Activated naive CD4-positive, alpha-beta T cell (primary cell): ENCODE measurements around the gene F10.

Experiments used
- DNase-seq, 4 experiments: peaks; one replicate each; lab custom pipeline; 2025; lab: John Stamatoyannopoulos, UW

F10 gene

DNA sequence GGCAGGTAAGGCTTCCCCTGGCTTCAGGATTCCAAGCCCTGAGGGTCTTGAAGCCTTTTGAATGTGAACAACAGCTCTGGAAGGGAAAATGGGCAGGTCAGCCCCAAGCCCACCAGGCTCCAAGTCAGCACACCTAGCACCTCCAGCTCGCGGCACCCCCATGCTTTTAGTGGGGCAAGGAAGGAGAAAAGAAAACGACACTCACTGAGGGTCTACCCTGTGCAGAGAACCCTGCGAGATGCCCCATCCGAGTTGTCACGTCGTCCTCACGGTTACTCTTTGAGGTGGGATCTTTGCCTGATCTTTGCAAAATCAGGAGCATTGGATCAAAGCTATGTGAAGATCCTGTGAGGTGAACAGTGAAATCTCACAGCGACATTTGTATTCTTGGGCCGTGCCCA lies 5.7 kb upstream of the F10 start:
- no peak for DNase-seq

DNA sequence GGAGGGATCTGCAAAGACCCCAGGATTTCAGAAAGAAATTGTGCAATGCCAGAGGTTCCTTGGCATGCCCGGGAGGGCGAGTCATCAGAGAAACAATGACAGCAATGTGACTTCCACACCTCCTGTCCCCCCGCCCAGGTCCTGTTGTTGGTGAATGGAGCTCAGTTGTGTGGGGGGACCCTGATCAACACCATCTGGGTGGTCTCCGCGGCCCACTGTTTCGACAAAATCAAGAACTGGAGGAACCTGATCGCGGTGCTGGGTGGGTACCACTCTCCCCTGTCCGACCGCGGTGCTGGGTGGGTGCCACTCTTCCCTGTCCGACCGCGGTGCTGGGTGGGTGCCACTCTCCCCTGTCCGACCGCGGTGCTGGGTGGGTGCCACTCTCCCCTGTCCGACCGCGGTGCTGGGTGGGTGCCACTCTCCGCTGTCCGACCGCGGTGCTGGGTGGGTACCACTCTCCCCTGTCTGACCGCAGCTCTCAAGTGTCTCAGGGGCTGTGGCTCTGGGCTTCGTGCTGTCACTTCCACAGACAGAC lies 5.2 kb upstream of the F10 start:
- no peak for DNase-seq

DNA sequence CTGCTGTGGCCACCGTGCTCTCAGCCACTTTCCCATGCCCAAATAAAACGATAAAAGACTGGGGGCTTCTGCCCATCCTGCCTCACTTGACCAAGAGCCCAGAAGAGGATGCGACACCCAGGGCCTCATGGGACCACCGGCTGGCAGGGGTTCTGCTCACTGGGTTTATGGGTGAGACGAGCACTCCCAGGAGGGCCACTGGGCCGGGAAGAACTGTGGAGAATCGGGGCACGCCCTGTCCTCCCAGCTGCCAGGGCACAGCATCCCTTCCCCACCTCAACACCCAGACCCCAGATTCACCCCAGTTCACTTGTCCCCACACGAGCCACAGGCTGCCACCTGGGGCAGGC lies 4.7 kb upstream of the F10 start:
- no peak for DNase-seq

DNA sequence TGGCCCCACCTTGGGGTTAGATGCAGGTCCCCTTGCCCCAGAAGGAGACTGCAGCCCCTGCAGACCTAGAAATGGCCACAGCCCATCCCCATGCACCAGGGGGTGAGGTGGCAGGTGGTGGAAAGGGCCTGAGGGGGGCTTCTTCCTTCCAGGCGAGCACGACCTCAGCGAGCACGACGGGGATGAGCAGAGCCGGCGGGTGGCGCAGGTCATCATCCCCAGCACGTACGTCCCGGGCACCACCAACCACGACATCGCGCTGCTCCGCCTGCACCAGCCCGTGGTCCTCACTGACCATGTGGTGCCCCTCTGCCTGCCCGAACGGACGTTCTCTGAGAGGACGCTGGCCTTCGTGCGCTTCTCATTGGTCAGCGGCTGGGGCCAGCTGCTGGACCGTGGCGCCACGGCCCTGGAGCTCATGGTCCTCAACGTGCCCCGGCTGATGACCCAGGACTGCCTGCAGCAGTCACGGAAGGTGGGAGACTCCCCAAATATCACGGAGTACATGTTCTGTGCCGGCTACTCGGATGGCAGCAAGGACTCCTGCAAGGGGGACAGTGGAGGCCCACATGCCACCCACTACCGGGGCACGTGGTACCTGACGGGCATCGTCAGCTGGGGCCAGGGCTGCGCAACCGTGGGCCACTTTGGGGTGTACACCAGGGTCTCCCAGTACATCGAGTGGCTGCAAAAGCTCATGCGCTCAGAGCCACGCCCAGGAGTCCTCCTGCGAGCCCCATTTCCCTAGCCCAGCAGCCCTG lies 4.2 kb upstream of the F10 start:
- no peak for DNase-seq

DNA sequence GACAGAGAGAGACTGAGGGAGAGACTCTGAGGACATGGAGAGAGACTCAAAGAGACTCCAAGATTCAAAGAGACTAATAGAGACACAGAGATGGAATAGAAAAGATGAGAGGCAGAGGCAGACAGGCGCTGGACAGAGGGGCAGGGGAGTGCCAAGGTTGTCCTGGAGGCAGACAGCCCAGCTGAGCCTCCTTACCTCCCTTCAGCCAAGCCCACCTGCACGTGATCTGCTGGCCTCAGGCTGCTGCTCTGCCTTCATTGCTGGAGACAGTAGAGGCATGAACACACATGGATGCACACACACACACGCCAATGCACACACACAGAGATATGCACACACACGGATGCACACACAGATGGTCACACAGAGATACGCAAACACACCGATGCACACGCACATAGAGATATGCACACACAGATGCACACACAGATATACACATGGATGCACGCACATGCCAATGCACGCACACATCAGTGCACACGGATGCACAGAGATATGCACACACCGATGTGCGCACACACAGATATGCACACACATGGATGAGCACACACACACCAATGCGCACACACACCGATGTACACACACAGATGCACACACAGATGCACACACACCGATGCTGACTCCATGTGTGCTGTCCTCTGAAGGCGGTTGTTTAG lies 3.3 kb upstream of the F10 start:
- no peak for DNase-seq

DNA sequence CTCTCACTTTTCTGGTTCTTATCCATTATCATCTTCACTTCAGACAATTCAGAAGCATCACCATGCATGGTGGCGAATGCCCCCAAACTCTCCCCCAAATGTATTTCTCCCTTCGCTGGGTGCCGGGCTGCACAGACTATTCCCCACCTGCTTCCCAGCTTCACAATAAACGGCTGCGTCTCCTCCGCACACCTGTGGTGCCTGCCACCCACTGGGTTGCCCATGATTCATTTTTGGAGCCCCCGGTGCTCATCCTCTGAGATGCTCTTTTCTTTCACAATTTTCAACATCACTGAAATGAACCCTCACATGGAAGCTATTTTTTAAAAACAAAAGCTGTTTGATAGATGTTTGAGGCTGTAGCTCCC lies 2.8 kb upstream of the F10 start:
- no peak for DNase-seq

DNA sequence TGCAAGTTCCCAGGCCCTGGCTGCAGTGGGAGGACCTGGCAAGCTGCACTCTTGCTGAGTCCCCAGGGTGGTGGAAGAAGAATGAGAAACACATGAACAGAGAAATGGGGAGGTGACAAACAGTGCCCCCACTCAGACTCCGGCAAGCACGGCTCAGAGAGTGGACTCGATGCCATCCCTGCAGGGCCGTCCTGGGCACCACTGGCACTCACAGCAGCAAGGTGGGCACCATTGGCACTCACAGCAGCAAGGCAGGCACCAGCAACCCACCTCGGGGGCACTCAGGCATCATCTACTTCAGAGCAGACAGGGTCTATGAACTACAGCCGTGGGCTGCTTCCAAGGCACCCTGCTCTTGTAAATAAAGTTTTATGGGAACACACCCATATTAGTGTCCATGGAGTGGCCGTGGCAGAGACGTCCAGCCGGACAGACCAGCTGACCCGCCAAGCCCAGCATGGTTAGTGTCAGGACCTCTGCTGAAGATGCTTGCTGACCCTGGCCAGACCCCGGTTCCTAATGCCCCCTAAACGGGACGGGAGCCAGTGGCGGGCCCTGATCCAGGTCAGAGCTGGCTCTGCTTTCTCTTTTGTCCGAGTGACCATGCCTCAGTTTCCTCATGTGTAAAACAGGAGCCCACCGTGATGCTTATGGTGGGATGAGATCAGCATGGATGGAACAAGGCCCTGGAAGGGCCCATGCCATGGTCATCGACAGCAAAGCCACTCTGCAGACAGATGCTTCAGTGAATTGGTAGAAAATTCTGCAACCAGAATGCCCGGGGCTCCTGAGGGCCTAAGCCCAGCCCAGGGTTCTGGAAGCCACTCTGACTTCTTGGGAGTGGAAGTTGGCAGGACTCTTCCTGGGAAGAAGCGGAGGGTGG lies 2.1 kb upstream of the F10 start:
- no peak for DNase-seq

DNA sequence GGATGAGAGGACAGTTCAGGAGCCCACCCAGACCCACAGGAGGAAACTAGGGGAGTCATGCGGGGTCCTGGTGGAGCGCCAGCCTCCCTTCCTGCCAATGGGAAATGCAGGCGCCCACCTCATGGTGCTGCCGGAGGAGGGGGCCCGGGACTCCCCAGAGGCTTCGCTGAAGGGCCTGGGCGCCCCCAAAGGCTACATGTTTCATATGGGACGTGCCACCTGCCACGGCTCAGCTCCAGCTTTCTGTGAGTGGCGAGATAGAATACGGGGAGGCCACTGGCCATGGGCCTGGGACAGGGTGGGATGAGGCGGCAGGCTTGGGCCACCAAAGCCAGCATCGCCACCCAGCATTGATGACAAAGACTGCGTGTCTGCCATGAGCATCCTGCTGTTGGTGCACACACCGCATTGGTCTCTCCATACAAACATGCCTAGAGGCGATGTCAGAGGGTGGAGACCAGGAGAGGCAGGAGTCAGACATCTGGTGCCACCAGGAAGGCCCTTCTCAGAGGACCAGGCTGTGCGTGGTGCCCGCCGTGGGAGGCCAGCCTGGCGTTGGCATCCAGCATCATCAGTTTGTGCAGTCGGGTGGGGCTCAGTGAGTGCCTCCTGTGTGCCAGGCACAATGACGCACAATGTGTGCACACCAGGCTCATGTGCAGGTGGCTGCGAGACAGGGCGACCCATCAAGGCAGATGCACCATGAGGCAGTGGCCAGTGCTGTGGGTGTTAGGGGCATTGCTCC lies 1.2 kb upstream of the F10 start:
- DNase-seq, result no peak

DNA sequence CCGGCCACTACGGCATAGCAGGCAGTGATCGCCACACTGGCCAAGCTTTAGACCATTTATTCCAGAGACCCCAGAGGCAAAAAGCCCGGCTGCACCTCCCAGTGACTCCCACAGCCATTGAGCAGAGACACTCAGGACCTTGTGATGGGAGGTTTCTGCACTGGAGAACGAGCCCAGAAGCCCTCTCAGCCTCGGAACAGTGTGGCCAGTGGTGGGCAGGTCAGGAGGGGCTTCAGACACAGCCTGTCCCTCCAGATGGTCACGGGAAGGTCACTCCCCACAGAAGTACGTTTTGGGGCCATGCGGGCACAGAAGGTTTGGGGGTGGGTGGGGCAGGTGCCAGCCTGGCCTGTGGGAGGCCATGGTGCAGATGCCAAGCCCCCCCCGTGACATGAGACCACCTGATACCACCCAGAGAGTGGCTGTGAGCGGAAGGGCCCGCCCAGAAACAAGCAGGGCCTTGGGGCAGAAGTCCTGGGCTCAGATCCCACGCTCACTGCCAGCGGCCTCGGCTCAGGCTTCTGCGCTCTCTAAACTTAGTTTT lies 599 bp upstream of the F10 start:
- no peak for DNase-seq

DNA sequence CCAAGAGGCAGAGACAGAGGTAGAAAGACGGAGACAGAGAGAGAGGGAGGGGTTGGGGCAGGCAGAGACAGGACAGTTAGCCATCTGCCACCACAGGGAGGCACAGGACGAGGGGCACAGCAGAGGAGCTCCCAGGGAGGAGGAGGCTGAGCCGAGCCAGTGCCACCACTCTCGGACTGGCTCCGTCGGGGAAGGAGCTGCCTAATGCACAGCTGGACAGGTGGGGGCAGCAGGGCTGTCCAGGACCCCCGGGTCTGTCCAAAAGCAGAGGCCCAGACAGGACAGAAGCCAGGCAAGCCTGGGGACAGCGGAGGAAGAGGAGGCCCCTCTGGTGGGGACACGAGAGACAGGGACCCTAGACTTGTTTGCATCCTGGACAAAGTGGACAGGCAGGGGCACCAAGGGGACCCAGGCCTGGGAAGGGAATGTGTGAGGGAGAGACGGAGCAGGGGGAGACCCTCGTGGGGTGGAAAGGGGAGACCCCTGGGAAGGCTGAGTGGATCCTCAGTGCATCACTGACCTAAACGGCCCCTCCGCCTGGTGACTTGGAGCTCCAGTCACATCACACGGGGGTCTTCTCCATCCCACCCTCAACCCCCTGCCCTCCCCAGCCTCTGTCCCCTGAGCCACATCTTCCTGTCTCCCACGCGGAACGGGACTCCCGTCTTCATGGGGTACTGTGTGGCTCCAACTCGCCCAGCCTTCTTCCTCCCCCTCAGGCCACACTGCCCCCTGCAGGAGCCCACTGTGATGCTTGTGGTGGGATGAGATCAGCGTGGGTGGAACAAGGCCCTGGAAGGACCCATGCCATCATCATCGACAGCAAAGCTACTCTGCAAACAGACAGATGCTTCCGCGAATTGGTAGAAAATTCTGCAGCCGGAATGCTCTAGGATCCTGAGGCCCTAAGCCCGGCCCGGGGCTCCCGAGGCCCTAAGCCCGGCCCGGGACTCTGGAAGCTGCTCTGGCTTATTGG lies 915 bp downstream of the F10 start:
- DNase-seq, result no peak

DNA sequence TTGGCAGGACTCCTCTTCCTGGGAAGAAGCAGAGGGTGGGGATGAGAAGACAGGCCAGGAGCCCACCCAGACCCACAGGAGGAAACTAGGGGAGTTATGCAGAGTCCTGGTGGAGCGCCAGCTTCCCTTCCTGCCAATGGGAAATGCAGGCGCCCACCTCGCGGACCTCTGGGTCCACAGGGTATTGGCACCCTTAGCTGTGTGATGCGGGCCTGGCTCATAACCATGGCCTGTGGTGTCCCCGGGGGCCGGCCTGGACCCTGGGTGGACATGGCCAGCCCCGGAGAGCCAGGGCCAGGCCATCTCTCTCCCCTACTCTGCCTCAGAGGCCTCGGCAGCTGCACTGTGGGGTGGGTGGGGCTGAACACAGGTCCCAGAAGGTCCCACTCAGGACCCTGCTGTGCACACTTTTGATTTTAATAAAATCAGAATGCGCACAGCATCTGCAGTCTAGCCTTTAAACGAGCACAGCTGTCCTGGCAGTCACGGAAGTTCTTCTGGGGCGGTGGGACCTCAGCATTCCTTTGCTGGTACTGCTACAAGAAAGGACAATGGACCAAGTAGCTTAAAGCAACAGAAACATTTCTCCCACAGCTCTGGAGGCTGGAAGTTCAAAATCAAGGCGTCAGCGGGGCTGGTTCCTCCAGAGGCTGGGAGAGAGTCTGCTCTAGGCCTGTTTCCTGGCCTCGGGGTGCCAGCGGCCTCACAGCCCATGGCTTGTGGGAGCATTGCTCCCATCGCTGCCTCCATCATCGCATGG lies 1.8 kb downstream of the F10 start:
- no peak for DNase-seq

DNA sequence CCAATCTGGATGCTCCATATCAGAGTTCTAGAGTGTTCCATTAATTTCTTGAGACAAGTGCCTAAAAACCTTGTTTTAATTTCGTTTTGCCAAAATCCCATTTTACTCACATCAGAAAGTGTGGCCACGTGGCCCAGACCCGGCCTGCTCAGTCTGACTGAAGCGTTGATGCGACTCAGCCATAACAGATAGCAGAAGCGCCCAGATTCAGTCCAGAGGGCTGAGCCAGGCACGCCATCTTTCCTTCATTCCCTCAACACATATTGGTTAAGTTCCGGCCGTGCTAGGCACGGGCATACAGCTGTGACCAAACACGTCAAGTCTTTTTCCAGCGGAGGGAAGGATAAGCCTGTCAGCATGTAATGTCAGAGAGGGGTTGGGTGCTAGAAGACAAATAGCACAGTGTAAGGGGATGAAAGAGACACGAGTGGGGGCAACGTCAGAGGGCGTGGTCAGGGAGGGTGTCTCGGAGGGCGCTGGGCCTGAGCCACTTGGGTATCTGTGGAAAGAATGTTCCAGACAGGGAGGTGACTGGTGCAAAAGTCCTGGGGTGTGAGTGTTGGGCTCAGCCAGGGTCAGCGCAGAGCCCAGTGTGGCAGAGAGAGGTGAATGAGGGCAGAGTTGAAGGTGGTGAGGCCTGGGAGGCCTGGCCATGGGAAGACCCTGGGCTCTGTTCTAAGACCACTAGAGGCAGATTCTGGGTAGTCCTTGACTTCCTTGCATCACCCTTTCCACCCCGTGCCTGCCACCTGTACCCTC lies 3.1 kb downstream of the F10 start:
- no peak for DNase-seq

DNA sequence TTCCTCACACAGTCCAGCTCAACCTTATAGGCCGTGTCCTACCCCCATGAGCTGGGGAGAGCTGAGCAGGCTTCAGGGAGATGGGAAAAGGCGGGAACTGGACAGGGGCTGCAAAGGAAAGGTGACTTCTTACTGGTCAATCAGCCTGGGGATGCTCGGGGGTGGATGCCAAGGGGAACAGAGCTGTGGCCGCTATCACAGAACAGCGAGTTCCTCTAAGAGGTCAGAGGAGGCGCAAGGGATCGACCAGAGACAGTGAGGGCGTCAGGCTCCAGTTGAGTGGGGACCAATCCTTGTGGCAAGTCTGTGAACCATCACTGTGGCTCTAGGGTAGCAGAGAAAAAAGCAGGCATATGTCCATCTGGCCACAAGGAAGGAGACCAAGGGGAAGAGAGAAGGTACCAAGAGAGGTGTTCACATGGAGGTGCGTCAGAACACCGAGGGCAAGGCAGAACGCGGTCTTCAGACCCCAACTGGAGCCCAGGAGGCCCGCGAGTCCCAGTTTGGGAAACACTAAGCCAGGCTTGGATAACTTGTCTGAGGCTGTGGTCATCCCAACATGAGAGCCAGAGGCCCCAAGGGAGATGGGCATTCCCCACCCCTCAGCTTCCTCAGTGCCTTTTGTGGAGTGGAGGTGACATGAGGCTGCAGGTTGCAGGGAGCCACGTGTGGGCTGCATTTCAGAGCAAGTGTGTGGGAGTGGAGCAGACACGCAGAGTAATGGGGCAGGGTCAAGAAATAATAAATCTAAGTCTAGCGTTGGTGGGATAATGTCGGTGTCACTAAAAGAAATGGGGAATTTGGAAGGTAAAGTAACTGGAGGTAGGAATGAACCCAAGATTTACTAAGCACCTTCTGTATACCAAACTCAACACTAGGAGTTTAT lies 3.9 kb downstream of the F10 start:
- DNase-seq, result no peak

DNA sequence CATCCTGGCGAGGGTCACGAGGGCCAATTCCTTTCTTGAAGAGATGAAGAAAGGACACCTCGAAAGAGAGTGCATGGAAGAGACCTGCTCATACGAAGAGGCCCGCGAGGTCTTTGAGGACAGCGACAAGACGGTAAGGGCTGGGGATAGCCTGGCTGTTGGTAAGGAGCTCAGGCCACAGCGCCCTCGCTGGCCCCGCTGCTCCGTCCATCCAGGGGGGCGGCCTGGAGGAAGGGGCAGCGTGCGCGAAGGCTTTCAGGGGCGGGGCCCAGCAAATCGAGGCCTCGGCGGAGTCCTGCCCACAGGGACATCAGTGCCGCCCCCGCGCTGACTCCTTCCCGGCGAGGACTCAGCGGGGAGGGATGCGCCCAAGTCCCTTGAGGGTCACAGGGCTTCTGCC lies 6.9 kb downstream of the F10 start:
- no peak for DNase-seq

DNA sequence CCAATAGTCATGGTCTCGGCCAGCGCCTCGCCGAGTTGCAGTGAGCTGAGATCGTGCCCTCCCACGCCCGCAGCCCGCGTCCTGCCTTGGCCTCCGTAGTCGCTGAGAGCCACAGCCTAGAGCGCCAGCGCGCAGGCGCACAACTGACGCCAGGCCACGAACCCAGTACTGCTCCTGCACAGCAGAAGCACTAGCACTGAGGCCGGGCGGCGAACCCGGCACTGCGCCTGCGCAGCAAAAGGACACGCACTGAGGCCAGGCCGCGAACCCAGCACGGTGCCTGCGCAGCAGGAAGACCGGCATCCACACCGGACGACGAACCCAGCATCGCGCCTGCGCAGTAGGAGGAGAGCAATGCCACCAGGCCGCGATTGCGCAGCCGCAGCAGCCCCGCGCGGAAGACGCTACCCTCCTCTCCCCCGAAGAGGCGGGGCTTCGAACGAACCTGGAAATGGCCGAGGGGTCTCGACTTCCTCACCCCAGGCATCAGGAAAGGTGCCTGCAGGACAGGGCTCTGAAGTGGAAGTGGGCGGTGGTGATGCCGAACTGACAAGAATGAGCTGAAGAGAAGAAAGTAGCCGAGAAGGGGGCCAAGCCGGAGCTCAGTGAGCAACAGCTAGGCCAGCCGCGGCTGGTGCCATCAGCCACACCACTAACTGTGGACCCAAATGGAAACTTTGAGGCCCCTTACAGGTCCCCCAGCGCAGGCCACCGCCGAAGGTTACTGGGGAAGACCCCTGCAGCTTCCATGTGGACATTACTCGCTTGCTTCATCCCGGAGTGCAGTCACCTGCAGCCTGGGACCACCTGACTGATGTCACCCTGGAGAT lies 7.5 kb downstream of the F10 start:
- no peak for DNase-seq

DNA sequence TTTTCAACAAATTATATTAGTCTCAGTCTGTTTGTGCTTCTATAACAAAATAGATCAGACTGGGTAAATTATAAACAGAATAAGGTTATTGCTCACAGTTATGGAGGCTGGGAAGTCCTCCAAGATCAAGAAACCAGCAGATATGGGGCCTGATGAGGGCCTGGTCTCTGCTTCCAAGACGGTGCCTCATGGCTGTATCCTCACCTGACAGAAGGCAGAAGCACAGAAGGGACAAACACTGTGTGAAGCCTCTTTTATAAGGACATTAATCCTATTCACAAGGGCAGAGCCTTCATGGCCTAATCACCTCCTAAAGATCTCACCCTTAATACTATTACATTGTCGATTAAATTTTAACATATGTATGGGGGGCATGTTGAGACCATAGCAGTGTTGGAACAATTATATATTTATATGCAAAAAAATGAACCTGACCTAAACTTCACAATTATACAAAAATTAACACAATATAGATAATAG lies 12.7 kb downstream of the F10 start:
- no peak for DNase-seq

DNA sequence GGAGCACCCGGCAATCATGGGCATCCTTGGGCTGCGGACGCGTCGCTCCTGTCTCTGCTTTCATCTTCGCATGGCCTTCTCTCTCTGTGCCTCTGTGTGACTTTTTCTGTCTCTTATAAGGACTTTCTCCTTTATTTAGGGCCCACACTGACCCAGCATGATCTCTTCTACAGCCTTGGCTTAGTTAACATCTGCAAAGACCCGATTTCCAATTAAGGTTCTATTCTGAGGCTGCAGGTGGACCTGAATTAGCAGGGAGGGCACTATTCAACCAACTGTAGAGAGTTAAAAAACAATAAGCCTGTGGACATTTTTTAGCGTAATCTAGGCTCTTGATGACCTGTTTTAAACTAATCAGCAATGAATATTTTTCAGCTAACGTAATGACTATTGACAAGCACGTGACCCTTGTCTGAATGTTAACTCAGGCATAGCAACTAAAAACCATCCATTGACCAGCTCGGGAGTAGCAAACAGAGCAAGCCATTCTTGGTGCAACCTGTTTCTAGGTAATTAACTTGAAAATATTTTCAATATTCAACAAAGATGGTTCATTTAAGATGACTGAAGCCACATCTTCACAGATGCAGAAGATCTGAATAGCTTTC lies 15.2 kb downstream of the F10 start:
- DNase-seq, result no peak
